GM19099 (cell line): Measurements from ENCODE around the gene STXBP2.

Experiments
- POLR2A ChIP-seq: IDR thresholded peaks from 3 replicates; pipeline ENCODE4 v1.6.1; 2011; ENCODE audit warnings: low read depth; ENCODE audit not compliant: insufficient read length; ENCODE audit errors: extremely low read depth

Gene STXBP2

DNA sequence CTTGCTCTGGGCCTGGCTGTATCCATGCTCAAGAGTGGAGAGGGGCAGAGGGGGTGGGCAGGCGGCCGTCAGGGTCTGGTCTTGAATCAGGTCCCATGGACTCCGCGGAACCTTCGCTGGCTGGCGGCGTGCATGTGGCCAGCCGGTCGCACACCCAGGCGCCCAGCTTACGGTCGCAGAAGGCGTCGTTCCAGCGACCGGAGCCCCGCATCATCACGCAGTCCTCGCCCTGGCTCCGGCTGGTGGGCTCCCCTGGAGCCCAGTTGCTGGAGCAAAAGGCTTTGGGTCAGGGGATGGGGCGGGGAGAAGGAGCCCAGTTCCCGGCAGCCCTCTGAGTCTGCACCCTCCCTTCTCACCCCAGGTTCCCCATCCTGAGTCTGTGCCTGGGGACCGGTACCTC is 52.3 kb downstream of the STXBP2 start:
- TF ChIP-seq POLR2A, result no peak

DNA sequence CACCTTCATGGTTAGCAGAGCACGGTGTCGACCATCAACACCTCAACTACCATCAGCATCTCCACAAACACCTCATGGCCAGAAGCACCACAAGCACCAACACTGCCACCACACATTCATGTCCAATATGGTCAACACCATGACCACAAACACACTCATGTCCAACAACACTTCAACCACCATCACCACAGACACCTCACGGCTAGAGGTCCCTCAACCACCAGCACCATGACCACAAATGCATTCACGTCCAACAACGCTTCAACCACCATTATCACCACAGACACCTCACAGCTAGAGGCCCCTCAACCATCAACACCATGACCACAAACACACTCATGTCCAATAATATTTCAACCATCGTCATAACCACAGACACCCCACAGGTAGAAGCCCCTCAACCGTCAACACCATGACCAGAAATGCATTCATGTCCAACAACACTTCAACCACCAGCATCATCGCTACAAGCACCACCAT is 53.9 kb downstream of the STXBP2 start:
- TF ChIP-seq POLR2A, result no peak

DNA sequence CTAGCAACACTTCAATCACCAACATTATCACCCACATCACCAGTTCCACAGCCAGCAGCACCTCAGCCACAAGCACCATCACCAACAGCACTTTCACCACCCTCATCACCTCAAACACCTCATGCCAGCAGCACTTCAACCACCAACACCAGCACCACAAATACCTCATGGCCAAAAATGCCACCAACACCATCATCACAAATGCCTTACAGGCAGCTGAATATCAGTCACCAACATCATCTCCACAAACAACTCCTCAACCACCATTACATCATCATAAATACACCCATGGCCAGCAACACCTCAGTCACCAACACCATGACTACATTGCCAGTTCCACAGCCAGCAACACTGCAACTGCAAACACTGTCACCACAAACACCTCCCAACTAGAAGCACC is 54.6 kb downstream of the STXBP2 start:
- no peak for TF ChIP-seq POLR2A

DNA sequence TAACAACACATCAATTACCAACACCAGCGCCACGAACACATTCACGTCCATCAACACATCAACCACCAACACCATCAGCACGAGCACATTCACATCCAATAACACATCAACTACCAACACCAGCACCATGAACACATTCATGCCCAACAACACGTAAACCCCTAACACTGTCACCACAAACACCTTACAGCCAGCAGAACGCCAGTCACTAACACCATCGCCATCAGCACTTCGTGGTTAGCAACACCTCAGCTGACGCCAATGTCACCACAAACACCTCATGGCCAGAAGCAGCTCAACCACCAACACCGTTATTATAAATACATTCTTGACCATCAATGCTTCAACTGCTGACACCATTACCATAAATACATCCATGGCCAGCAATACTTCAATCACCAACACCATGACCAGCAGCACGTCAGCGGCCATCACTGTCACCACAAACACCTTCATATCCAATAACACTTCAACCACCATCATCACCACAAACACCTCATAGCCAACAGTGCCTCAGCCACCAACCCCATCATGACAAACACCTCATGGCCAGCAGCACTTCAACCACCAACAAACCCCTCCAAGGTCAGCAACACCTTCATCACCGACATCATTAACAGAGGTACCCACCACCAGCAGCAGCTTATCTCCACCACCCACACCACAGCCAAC is 55.6 kb downstream of the STXBP2 start:
- no peak for TF ChIP-seq POLR2A

DNA sequence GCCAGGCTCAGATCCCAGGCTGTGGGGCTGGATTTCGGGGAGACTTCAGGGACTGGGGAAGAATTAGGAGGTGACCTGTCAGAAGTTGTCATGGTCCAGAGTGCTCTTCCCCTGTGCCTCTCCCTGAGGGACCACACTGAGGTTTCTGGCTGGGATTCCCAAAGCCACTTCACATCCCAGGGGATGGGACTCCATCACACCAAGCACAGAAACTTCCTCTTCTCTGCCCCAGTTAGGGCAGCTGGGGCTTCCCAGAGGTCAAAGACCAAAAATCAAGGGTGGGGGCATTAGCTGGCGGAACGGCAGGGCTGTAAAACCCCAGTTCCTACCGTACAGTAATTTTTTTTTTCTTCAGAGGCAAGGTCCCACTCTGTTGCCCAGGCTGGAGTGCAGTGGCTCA is 57.6 kb downstream of the STXBP2 start:
- TF ChIP-seq POLR2A, result no peak
